Keratinocyte (primary cell): Measurements from ENCODE around the gene EMC10. TPM values are rescaled to one million over a fixed set of nuclear protein-coding genes. Genes with fewer than 3 reads are reported as not detected.

Source experiments
- DNase-seq: peaks from one replicate; pipeline ENCODE4 v3.0.0-alpha.2; 2011; ENCODE audit warnings: low read depth, missing footprints, low spot score
- FAIRE-seq: peaks from 2 replicates; lab custom pipeline; 2011; peaks lifted over from hg19 to GRCh38; lab: Jason Lieb, UNC
- H2AFZ ChIP-seq: 2 replicates; pipeline ENCODE4 v1.6.0; 2012; ENCODE audit warnings: low read length, control low read depth, inconsistent platforms; ENCODE audit not compliant: control insufficient read depth
- H3K27ac ChIP-seq: 2 replicates; pipeline ENCODE4 v1.5.1; 2011; ENCODE audit warnings: low read length; ENCODE audit not compliant: control insufficient read depth, insufficient read depth
- H3K27me3 ChIP-seq: 3 replicates; pipeline ENCODE4 v1.6.0; 2011; ENCODE audit warnings: low read length; ENCODE audit not compliant: control insufficient read depth, insufficient read depth; ENCODE audit errors: extremely low read depth
- H3K36me3 ChIP-seq, 2 experiments: 2 replicates in 1 of 2; 3 replicates in 1 of 2; pipeline ENCODE4 v1.5.1; 2011; ENCODE audit warnings: low read length in 2 of 2, mild to moderate bottlenecking in 1 of 2; ENCODE audit not compliant: control insufficient read depth in 2 of 2, insufficient read depth in 2 of 2; ENCODE audit errors: extremely low read depth in 1 of 2
- H3K4me1 ChIP-seq: 3 replicates; pipeline ENCODE4 v1.5.1; 2011; ENCODE audit warnings: low read length; ENCODE audit not compliant: control insufficient read depth, insufficient read depth; ENCODE audit errors: extremely low read depth
- H3K4me2 ChIP-seq: 3 replicates; pipeline ENCODE4 v1.6.0; 2011; ENCODE audit warnings: low read depth, low read length; ENCODE audit not compliant: control insufficient read depth, insufficient read depth; ENCODE audit errors: extremely low read depth
- H3K4me3 ChIP-seq, 3 experiments: fragments of 200-600 bp in 1 of 3; sonication (generic) in 1 of 3; 2 replicates in 2 of 3; 3 replicates in 1 of 3; pipeline ENCODE4 v1.5.1; 2011 to 2016; ENCODE audit warnings: low read length in 3 of 3, mild to moderate bottlenecking in 3 of 3, control low read depth in 2 of 3, inconsistent platforms in 1 of 3, low read depth in 1 of 3, mixed read lengths in 1 of 3, mixed run types in 1 of 3, moderate library complexity in 1 of 3; ENCODE audit not compliant: control insufficient read depth in 2 of 3, insufficient read depth in 2 of 3; ENCODE audit errors: extremely low read depth in 1 of 3
- H3K79me2 ChIP-seq: 2 replicates; pipeline ENCODE4 v1.6.0; 2012; ENCODE audit warnings: low read length; ENCODE audit not compliant: control insufficient read depth, insufficient read depth
- H3K9ac ChIP-seq: 3 replicates; pipeline ENCODE4 v1.6.0; 2011; ENCODE audit warnings: low read length; ENCODE audit not compliant: control insufficient read depth, insufficient read depth; ENCODE audit errors: extremely low read depth
- H3K9me1 ChIP-seq: 3 replicates; pipeline ENCODE4 v1.6.0; 2011; ENCODE audit warnings: low read length; ENCODE audit not compliant: control insufficient read depth, insufficient read depth; ENCODE audit errors: extremely low read depth
- H3K9me3 ChIP-seq: 2 replicates; pipeline ENCODE4 v1.5.1; 2012; ENCODE audit warnings: low read depth, low read length; ENCODE audit not compliant: control insufficient read depth
- H4K20me1 ChIP-seq: 3 replicates; pipeline ENCODE4 v1.6.0; 2011; ENCODE audit warnings: low read length; ENCODE audit not compliant: control insufficient read depth, insufficient read depth; ENCODE audit errors: extremely low read depth
- EZH2 ChIP-seq: IDR thresholded peaks from one replicate; pipeline ENCODE4 v1.6.1; 2012; ENCODE audit warnings: inconsistent platforms, mild to moderate bottlenecking, low read length, moderate library complexity
- dilution Hi-C: fragments of 300-500 bp; cut with MboI; formaldehyde crosslinking; loops from one replicate; pipeline ENCODE4 v1.7.0; 2020; ENCODE audit warnings: low sequenced_read_pairs; ENCODE audit not compliant: extremely low pct_ligation_motif_present
- polyA plus RNA-seq, 5 experiments: library from polyadenylated mRNA; depleted of rRNA in 3 of 5; stranded (reverse) in 3 of 5; stranded (forward) in 1 of 5; unstranded in 1 of 5; fragments of >200 nt; gene quantifications; 1 replicate in 1 of 5; 2 replicates in 3 of 5; 3 replicates in 1 of 5; pipeline versions ENCODE4 v1.2.1 to v1.2.3, GENCODE V29; 2011 to 2012; ENCODE audit warnings: missing spikeins in 2 of 5, low read depth in 1 of 5, low replicate concordance in 1 of 5
- TF ChIP-seq, protein P1 (sequence below), 3 experiments: IDR thresholded peaks in 1 of 3; conservative IDR thresholded peaks in 1 of 3; optimal IDR thresholded peaks in 1 of 3; 2 replicates in 2 of 3; 3 replicates in 1 of 3; pipeline versions ENCODE3 to v1.5.1; 2011; ENCODE audit warnings: low read length in 3 of 3, mild to moderate bottlenecking in 3 of 3, moderate library complexity in 2 of 3, control low read depth in 1 of 3, inconsistent platforms in 1 of 3; ENCODE audit not compliant: insufficient read depth in 2 of 3; ENCODE audit errors: extremely low read depth in 1 of 3

Gene EMC10
- polyA plus RNA-seq, 1 donor (not counting 4 experiments of a cell fraction or from before 2014, with no cell fraction given), result 26.7 TPM

GRCh38 chr19:50492303-50493052 is 16.2 kb downstream of the EMC10 start:
- DNase-seq, result no peak
- peaks cover 51% of the 10 kb centered on the region for H3K27me3 ChIP-seq
- FAIRE-seq, result no peak
- no peak overlapping the region for H3K9ac ChIP-seq
- H3K9me3 ChIP-seq, result no peaks in the 10 kb centered on the region
- no peaks in the 10 kb centered on the region for H3K79me2 ChIP-seq
- no peaks in the 10 kb centered on the region for H3K9me1 ChIP-seq
- H3K4me3 ChIP-seq, result no peak overlapping the region
- dilution Hi-C loops, result no loop called here
- no peaks in the 10 kb centered on the region for H4K20me1 ChIP-seq
- no peaks in the 10 kb centered on the region for H3K36me3 ChIP-seq
- H3K4me2 ChIP-seq, result no peak overlapping the region
- no peak overlapping the region for H3K27ac ChIP-seq
- H3K4me1 ChIP-seq, result no peaks in the 10 kb centered on the region
- no peak for TF ChIP-seq EZH2
- TF ChIP-seq, protein P1, sequence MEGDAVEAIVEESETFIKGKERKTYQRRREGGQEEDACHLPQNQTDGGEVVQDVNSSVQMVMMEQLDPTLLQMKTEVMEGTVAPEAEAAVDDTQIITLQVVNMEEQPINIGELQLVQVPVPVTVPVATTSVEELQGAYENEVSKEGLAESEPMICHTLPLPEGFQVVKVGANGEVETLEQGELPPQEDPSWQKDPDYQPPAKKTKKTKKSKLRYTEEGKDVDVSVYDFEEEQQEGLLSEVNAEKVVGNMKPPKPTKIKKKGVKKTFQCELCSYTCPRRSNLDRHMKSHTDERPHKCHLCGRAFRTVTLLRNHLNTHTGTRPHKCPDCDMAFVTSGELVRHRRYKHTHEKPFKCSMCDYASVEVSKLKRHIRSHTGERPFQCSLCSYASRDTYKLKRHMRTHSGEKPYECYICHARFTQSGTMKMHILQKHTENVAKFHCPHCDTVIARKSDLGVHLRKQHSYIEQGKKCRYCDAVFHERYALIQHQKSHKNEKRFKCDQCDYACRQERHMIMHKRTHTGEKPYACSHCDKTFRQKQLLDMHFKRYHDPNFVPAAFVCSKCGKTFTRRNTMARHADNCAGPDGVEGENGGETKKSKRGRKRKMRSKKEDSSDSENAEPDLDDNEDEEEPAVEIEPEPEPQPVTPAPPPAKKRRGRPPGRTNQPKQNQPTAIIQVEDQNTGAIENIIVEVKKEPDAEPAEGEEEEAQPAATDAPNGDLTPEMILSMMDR (optimal IDR thresholded peaks at IDR 0.05 in 1 of 3, IDR thresholded peaks at IDR 0.05 in 1 of 3, conservative IDR thresholded peaks at IDR 0.05 in 1 of 3; ENCODE audit: extremely low read depth in 1 of 3, insufficient read depth in 2 of 3, low read length in 3 of 3), result no peak
- no peak overlapping the region for H2AFZ ChIP-seq

GRCh38 chr19:50493171-50493570 is 16.9 kb downstream of the EMC10 start:
- TF ChIP-seq, protein P1 (optimal IDR thresholded peaks at IDR 0.05 in 1 of 3, IDR thresholded peaks at IDR 0.05 in 1 of 3, conservative IDR thresholded peaks at IDR 0.05 in 1 of 3; ENCODE audit: extremely low read depth in 1 of 3, insufficient read depth in 2 of 3, low read length in 3 of 3), result no peak
- no peak for TF ChIP-seq EZH2
- H3K27ac ChIP-seq, result no peak overlapping the region
- H3K9me3 ChIP-seq, result no peaks in the 10 kb centered on the region
- H3K4me1 ChIP-seq, result no peaks in the 10 kb centered on the region
- FAIRE-seq (no peak), DNase-seq (no peak)
- H2AFZ ChIP-seq, result no peak overlapping the region
- no peak overlapping the region for H3K4me3 ChIP-seq
- no peaks in the 10 kb centered on the region for H3K79me2 ChIP-seq
- no peaks in the 10 kb centered on the region for H3K36me3 ChIP-seq
- no peaks in the 10 kb centered on the region for H3K9me1 ChIP-seq
- no peaks in the 10 kb centered on the region for H4K20me1 ChIP-seq
- no peak overlapping the region for H3K9ac ChIP-seq
- dilution Hi-C loops, result no loop called here
- H3K4me2 ChIP-seq, result no peak overlapping the region
- H3K27me3 ChIP-seq, result peaks cover 47% of the 10 kb centered on the region
